Subcutaneous adipose tissue (tissue), 4 donors: ENCODE measurements around the gene CDCA7. TPM values are rescaled to one million over a fixed set of nuclear protein-coding genes. Genes with fewer than 3 reads are reported as not detected.

Experiments
- total RNA-seq, 4 donors: library from RNA; depleted of rRNA; stranded (reverse); fragments of >200 nt; gene quantifications; one replicate each; pipeline ENCODE4 v1.1.0, GENCODE V29; 2016
- TF ChIP-seq, protein P1 (sequence below): fragments of 450-650 bp; IDR thresholded peaks from one replicate; pipeline ENCODE4 v1.5.1; 2016; ENCODE audit warnings: low read depth, mild to moderate bottlenecking, control low read depth, antibody characterized with exemption, moderate library complexity

The CDCA7 gene
- total RNA-seq, 4 donors from 2014 or later: 0.38 to 1.8 (median 0.85) TPM; not detected in 1

DNA sequence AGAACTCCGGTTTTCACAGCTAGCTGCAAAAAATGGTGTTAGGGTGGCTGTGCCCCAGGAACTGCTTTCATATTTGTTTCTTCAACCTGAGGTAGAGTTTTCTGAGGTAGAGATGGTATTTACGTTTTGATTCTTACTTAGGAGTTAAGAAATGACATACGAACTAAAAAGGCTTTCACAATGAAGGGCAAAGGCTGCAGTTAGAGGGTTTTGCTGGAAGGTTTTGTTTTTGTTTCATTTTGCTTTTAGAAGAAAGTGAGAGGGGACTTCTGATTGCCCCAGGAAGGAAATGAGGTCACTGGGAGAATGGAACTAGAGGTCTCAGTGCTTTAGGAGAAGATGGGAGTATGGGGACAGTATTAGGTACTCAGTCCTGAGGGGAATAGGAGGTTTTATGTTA is 15.5 kb downstream of the CDCA7 start:
- TF ChIP-seq, protein P1, sequence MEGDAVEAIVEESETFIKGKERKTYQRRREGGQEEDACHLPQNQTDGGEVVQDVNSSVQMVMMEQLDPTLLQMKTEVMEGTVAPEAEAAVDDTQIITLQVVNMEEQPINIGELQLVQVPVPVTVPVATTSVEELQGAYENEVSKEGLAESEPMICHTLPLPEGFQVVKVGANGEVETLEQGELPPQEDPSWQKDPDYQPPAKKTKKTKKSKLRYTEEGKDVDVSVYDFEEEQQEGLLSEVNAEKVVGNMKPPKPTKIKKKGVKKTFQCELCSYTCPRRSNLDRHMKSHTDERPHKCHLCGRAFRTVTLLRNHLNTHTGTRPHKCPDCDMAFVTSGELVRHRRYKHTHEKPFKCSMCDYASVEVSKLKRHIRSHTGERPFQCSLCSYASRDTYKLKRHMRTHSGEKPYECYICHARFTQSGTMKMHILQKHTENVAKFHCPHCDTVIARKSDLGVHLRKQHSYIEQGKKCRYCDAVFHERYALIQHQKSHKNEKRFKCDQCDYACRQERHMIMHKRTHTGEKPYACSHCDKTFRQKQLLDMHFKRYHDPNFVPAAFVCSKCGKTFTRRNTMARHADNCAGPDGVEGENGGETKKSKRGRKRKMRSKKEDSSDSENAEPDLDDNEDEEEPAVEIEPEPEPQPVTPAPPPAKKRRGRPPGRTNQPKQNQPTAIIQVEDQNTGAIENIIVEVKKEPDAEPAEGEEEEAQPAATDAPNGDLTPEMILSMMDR: no peak

DNA sequence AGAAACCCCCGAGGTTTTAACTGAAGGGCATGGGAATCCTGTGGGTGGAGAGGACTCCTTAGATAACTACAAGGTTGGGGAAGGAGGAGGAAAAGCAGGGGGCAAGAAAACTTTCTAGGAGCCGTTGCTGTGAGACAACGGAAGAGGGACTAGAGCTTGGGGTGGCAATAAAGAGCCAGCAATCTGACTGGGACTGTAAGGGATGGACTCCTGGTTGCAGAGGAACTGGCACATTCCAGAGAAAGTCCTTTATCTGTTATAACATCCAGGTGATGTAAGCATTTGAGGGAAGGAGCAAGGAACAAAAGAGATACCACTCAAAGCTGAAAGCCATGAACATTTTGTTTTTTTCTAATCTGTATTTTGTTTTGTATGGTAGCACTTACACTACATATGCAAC is 16.4 kb downstream of the CDCA7 start:
- TF ChIP-seq, protein P1: no peak

DNA sequence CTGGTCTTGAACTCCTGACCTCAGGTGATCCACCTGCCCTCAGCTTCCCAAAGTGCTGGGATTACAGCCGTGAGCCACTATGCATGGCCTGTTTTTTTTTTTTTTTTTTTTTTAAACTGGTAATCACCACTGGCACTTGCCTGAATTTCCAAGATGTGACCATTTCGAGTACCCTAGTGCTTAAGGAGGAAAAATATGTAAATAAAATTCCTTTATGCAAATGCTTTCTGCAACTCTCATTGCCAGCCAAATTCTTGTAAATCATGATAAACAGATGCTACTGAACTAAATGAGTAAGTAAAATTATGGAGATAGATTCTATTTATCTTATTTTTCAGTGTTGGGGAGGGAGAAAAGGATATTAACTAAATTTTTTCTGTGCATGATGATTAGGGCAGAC is 18.6 kb downstream of the CDCA7 start:
- TF ChIP-seq, protein P1: no peak

DNA sequence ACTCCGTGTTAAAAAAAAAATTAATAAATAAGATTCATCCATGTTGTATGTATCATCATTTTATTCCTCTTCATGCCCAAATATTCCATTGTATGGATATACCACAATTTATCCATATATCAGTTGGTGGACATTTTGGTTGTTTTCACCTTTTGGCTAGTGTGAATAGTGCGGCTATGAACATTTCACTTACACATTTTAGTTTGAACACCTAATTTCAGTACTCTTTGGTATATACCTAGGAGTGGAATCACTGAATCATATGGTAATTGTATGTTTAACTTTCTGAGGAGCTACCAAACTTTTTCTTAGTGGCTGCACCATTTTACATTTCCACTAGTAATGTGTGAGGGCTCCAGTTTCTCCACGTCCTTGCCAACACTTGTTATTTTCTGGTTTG is 20.0 kb downstream of the CDCA7 start:
- TF ChIP-seq, protein P1: no peak

DNA sequence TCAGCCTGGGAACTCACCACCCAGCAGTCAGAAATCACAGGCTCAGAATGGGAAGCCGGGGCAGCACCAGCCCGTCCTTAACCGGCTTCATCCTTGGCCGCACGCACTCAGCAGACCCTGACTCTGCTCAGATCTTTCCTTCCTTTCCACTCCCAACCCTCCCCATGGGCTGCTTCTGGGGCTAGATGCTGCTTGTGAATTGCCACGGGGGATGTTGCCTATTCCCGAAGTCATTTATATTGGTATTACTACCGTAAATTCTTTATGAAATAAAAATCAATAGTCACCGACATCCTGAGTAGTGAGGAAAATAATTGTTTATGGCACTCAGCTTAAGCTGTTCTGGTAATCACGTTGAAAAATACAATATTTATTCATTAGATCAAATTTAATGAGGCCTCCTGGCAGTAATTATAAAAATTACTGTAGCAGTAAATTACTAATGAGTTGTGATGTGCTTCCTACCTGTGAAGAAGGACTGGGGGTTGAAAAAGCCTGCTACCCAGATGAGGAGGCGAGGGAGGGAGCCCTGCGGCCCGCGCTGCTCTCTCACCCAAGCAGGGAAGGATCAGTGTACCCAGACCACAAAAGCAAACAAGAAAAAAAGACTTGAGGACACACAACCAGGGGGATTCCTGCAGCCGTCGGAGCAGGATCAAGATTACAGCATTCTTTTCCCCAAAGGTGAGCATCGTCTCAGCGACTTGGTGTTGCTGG is 31.5 kb downstream of the CDCA7 start:
- TF ChIP-seq, protein P1: no peak

DNA sequence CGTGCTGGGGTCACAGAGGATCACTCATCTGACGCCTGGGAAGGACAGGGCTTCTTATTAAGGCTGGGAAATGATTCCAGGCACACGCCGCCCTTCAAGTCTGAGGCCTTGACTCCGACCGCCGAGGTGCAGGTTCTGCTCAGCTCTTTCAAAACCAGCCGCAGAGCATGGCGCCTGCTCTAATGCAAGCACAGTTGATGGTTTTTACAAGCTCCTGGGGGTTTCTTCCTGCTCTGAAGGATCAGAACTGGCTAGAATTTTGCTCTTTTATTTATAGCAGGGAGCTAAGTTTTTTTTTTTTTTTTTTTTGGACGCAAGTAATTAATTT is 32.0 kb downstream of the CDCA7 start:
- TF ChIP-seq, protein P1: no peak

DNA sequence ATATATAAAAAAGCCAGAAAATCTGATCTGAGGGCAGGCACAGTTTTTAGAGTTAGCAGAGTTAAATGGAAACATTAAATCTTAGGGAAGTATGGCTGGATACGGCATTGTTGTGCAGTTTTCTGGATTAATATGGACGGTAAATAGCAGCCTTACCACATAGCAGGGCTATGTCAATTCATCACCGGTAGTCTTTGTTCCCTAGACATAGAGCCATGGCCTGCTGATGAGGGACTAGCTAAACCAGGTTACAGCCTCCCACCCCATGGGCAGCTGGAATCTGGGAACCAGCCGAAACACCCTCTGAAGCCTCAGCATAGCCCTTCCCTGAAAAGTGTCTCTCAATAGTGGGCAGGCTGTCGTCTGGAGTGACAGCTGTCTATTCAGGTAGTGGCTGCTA is 32.4 kb downstream of the CDCA7 start:
- TF ChIP-seq, protein P1: no peak
